ENCODE results near the gene CDT1.

DNA sequence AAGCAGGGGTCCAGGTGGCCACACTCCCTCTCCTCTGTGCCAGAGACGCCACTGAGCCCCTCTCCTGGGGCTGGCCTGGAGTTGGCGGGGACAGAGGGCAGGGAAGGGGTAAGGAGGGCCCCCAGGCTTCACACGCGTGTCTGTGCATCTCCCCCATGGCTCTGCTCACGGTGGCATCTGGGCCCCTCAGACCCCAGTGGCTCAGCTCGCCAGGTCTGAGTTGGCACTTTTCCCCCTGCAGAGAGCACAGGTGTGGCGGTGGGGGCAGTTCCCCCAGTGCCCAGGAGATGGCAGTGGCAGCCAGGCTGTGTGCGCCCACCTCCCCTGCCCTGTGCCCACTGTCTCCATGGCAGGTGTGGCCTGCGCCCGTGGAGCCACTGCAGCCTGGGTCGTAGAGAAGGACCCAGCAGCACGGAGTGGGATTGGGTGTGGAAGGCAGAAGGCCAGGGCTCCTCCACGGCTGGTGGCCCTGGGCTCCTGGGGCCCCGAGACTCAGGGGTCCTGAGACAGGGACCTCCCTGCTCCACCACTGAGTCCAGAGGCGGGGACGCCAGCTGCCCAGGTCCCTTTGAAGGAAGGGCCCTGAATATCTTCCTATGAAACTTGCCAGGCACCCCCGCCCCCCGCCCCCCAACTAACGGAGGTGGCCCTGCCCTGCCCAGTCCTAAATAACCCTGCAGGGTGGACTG is 12.5 kb downstream of the CDT1 start:
- TF ChIP-seq, protein P1, sequence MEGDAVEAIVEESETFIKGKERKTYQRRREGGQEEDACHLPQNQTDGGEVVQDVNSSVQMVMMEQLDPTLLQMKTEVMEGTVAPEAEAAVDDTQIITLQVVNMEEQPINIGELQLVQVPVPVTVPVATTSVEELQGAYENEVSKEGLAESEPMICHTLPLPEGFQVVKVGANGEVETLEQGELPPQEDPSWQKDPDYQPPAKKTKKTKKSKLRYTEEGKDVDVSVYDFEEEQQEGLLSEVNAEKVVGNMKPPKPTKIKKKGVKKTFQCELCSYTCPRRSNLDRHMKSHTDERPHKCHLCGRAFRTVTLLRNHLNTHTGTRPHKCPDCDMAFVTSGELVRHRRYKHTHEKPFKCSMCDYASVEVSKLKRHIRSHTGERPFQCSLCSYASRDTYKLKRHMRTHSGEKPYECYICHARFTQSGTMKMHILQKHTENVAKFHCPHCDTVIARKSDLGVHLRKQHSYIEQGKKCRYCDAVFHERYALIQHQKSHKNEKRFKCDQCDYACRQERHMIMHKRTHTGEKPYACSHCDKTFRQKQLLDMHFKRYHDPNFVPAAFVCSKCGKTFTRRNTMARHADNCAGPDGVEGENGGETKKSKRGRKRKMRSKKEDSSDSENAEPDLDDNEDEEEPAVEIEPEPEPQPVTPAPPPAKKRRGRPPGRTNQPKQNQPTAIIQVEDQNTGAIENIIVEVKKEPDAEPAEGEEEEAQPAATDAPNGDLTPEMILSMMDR (IDR thresholded peaks at IDR 0.05; ENCODE audit: low read length), result peak; percentile 93
- no peak for TF ChIP-seq EZH2 (IDR thresholded peaks at IDR 0.05; ENCODE audit: borderline replicate concordance, low read length)
